Smooth muscle cell (in vitro differentiated cells): ENCODE data around the gene PHF5A. TPM values are rescaled to one million over a fixed set of nuclear protein-coding genes. Genes with fewer than 3 reads are reported as not detected.

Experiments
- DNase-seq: peaks from one replicate; lab custom pipeline; 2025; ENCODE audit not compliant: unreplicated experiment; lab: John Stamatoyannopoulos, UW
- H2AFZ ChIP-seq: fragments of 200-600 bp; sonication (generic); 2 replicates; pipeline ENCODE4 v1.6.0; 2016; ENCODE audit warnings: antibody characterized with exemption, low read depth, mild to moderate bottlenecking
- H3F3A ChIP-seq: fragments of 200-600 bp; sonication (generic); 2 replicates; pipeline ENCODE4 v1.6.0; 2017; ENCODE audit warnings: antibody characterized with exemption, low read depth
- H3K27ac ChIP-seq: fragments of 200-600 bp; sonication (generic); 2 replicates; pipeline ENCODE4 v1.5.1; 2016; ENCODE audit warnings: low read depth, mild to moderate bottlenecking
- H3K27me3 ChIP-seq: fragments of 200-600 bp; sonication (generic); 2 replicates; pipeline ENCODE4 v1.6.1; 2016; ENCODE audit warnings: low read depth, mild to moderate bottlenecking
- H3K36me3 ChIP-seq: fragments of 200-600 bp; sonication (generic); 2 replicates; pipeline ENCODE4 v1.5.1; 2016; ENCODE audit warnings: low read depth
- H3K4me1 ChIP-seq: fragments of 200-600 bp; sonication (generic); 2 replicates; pipeline ENCODE4 v1.5.1; 2016; ENCODE audit warnings: low read depth
- H3K4me2 ChIP-seq: fragments of 200-600 bp; sonication (generic); 2 replicates; pipeline ENCODE4 v1.6.0; 2016; ENCODE audit warnings: mild to moderate bottlenecking
- H3K4me3 ChIP-seq: fragments of 200-600 bp; sonication (generic); 2 replicates; pipeline ENCODE4 v1.5.1; 2016; ENCODE audit warnings: mild to moderate bottlenecking
- H3K79me2 ChIP-seq: fragments of 200-600 bp; sonication (generic); 2 replicates; pipeline ENCODE4 v1.6.0; 2016; ENCODE audit warnings: low read depth, mild to moderate bottlenecking
- H3K9ac ChIP-seq: fragments of 200-600 bp; sonication (generic); 2 replicates; pipeline ENCODE4 v1.6.0; 2016; ENCODE audit warnings: low read depth
- H3K9me3 ChIP-seq: fragments of 200-600 bp; sonication (generic); replicated peaks from 2 replicates; pipeline ENCODE4 v1.5.1; 2016; ENCODE audit warnings: low read depth
- H4K20me1 ChIP-seq: fragments of 200-600 bp; sonication (generic); 2 replicates; pipeline ENCODE4 v1.6.0; 2016; ENCODE audit warnings: low read depth
- WGBS: methylation state at CpG from one replicate; pipeline ENCODE4 v1.1.7; 2016; ENCODE audit warnings: low lambda C conversion rate; 5-methylcytosine and 5-hydroxymethylcytosine counted together
- polyA plus RNA-seq: library from polyadenylated mRNA; unstranded; fragments of >200 nt; fragmentation: Nextera tagmentation; extraction: Ambion mirVana; gene quantifications from 2 replicates; pipeline ENCODE4 v1.2.1, GENCODE V29; 2016
- total RNA-seq: library from RNA; depleted of rRNA; stranded (reverse); fragments of >200 nt; gene quantifications from 2 replicates; pipeline ENCODE4 v1.2.3, GENCODE V29; 2014
- TF ChIP-seq, protein P1 (sequence below): fragments of 200-600 bp; sonication (generic); IDR thresholded peaks from 2 replicates; pipeline ENCODE4 v1.5.1; 2017; ENCODE audit warnings: borderline replicate concordance, mild to moderate bottlenecking, antibody characterized with exemption; ENCODE audit not compliant: insufficient read depth, poor library complexity, severe bottlenecking

Gene PHF5A
- total and polyA plus RNA-seq, 2 experiments from 2014 or later, result 19.4 to 28.3 TPM

DNA sequence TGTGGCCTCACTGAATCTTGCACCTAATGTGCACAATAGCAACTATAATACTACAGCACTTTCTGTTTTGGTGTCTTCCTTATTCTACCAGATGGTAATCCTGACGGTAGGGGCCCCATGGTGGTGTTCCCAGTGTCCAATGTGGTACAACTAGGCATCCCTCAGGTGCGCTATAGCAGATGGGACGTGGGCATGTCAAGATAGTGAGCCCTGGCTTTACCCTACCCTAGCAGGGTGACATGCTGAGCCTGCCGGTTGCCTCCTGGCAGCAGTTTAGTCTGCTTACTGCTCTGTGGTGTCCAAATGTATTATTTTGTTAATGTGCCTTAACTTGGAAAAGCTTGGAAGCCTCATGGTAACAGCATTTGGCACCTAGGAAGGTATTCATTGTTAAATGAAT, 19.6 kb upstream of the PHF5A start:
- H3K27me3 ChIP-seq, result no peaks in the 10 kb centered on the region
- H3K4me2 ChIP-seq, result no peak overlapping the region
- no peaks in the 10 kb centered on the region for H3K9me3 ChIP-seq
- no peaks in the 10 kb centered on the region for H3K36me3 ChIP-seq
- TF ChIP-seq, protein P1, sequence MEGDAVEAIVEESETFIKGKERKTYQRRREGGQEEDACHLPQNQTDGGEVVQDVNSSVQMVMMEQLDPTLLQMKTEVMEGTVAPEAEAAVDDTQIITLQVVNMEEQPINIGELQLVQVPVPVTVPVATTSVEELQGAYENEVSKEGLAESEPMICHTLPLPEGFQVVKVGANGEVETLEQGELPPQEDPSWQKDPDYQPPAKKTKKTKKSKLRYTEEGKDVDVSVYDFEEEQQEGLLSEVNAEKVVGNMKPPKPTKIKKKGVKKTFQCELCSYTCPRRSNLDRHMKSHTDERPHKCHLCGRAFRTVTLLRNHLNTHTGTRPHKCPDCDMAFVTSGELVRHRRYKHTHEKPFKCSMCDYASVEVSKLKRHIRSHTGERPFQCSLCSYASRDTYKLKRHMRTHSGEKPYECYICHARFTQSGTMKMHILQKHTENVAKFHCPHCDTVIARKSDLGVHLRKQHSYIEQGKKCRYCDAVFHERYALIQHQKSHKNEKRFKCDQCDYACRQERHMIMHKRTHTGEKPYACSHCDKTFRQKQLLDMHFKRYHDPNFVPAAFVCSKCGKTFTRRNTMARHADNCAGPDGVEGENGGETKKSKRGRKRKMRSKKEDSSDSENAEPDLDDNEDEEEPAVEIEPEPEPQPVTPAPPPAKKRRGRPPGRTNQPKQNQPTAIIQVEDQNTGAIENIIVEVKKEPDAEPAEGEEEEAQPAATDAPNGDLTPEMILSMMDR, result no peak
- H3K79me2 ChIP-seq, result peaks cover 83% of the 10 kb centered on the region
- 92% methylated on average over 4 of the region's 4 CpGs for WGBS
- H3K27ac ChIP-seq, result no peak overlapping the region
- H2AFZ ChIP-seq, result no peak overlapping the region
- peaks cover 100% of the 10 kb centered on the region for H4K20me1 ChIP-seq
- no peak for DNase-seq
- peaks cover 6% of the 10 kb centered on the region for H3K4me1 ChIP-seq
- no peak overlapping the region for H3K9ac ChIP-seq
- no peak overlapping the region for H3K4me3 ChIP-seq
- H3F3A ChIP-seq, result peaks cover 8% of the 10 kb centered on the region

DNA sequence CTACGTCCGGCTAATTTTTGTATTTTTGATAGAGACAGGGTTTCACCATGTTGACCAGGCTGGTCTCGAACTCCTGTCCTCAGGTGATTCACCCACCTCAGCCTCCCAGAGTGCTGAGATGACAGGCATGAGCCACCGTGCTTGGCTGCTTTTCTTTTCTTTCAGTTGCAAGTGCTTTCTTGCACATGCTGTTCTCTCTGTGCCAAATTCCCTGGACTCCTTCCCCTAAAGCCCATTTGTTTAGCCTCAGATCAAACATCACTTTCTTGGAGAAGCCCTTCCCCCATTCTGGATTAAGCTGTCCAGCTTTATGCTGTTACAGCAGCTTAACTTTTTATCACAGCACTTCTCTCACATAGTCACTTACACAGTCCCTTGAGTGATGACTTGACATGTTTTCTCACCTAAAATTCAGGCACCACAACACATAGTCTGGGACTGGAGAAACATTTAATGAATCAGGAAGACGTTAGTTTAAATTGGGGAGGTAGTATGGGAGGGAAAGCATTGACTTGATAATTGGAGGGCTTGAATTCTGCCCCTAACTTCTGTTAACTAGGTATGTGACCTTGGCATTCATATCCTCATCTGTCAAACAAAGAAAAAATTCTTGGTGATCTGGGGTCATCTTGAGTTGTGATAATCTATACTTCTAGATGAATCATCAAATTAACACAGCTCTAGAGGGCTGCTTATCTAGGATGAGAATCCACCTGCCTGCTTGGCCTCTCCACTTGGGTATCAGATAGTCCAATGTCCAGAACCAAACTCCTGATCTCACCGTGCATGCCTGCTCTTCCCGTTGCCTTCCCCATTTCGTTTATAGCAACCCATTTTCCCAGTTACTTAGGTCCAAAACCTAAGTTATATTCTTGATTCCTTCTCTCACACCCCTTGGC, 18.8 kb upstream of the PHF5A start:
- TF ChIP-seq, protein P1, result no peak
- Histone ChIP-seq H2AFZ (no peak overlapping the region), H3K27me3 (no peaks in the 10 kb centered on the region), H4K20me1 (peaks cover 100% of the 10 kb centered on the region), H3K79me2 (peaks cover 76% of the 10 kb centered on the region), H3K4me2 (no peak overlapping the region), H3K4me3 (no peak overlapping the region), H3K9ac (no peak overlapping the region), H3K36me3 (no peaks in the 10 kb centered on the region), H3K4me1 (peaks cover 7% of the 10 kb centered on the region), H3K9me3 (no peaks in the 10 kb centered on the region), H3K27ac (no peak overlapping the region), H3F3A (peaks cover 9% of the 10 kb centered on the region)
- DNase-seq, result no peak
- WGBS, result 86% methylated on average over 8 of the region's 8 CpGs

DNA sequence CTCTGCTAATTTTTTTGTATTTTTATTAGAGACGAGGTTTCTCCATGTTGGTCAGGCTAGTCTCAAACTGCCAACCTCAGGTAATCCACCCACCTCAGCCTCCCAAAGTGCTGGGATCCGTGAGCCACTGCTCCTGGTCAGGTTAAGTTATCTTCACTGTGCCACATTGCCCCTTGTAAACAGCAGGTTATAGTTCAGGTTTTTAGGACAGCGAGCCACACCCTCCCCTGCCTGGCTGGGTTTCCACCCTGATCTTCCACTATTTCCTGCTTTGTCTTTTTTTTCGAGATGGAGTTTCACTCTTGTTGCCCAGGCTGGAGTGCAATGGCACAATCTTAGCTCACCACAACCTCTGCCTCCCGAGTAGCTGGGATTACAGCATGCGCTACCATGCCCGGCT, 16.5 kb upstream of the PHF5A start:
- Histone ChIP-seq H4K20me1 (peaks cover 100% of the 10 kb centered on the region), H3K36me3 (no peaks in the 10 kb centered on the region), H3F3A (peaks cover 14% of the 10 kb centered on the region), H3K9me3 (no peaks in the 10 kb centered on the region), H3K4me2 (no peak overlapping the region), H3K79me2 (peaks cover 80% of the 10 kb centered on the region), H3K9ac (no peak overlapping the region), H2AFZ (no peak overlapping the region), H3K27ac (no peak overlapping the region), H3K4me1 (peaks cover 18% of the 10 kb centered on the region), H3K27me3 (no peaks in the 10 kb centered on the region), H3K4me3 (no peak overlapping the region)
- TF ChIP-seq, protein P1, result no peak
- 97% methylated on average over 7 of the region's 7 CpGs for WGBS
- DNase-seq, result no peak
